ENCODE data around the gene MEGF6.

MEGF6 gene, protein sequence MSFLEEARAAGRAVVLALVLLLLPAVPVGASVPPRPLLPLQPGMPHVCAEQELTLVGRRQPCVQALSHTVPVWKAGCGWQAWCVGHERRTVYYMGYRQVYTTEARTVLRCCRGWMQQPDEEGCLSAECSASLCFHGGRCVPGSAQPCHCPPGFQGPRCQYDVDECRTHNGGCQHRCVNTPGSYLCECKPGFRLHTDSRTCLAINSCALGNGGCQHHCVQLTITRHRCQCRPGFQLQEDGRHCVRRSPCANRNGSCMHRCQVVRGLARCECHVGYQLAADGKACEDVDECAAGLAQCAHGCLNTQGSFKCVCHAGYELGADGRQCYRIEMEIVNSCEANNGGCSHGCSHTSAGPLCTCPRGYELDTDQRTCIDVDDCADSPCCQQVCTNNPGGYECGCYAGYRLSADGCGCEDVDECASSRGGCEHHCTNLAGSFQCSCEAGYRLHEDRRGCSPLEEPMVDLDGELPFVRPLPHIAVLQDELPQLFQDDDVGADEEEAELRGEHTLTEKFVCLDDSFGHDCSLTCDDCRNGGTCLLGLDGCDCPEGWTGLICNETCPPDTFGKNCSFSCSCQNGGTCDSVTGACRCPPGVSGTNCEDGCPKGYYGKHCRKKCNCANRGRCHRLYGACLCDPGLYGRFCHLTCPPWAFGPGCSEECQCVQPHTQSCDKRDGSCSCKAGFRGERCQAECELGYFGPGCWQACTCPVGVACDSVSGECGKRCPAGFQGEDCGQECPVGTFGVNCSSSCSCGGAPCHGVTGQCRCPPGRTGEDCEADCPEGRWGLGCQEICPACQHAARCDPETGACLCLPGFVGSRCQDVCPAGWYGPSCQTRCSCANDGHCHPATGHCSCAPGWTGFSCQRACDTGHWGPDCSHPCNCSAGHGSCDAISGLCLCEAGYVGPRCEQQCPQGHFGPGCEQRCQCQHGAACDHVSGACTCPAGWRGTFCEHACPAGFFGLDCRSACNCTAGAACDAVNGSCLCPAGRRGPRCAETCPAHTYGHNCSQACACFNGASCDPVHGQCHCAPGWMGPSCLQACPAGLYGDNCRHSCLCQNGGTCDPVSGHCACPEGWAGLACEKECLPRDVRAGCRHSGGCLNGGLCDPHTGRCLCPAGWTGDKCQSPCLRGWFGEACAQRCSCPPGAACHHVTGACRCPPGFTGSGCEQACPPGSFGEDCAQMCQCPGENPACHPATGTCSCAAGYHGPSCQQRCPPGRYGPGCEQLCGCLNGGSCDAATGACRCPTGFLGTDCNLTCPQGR (N-terminal part only)
- 129 to 228 (median 154) reads per million in 4 donors for total RNA-seq

DNA sequence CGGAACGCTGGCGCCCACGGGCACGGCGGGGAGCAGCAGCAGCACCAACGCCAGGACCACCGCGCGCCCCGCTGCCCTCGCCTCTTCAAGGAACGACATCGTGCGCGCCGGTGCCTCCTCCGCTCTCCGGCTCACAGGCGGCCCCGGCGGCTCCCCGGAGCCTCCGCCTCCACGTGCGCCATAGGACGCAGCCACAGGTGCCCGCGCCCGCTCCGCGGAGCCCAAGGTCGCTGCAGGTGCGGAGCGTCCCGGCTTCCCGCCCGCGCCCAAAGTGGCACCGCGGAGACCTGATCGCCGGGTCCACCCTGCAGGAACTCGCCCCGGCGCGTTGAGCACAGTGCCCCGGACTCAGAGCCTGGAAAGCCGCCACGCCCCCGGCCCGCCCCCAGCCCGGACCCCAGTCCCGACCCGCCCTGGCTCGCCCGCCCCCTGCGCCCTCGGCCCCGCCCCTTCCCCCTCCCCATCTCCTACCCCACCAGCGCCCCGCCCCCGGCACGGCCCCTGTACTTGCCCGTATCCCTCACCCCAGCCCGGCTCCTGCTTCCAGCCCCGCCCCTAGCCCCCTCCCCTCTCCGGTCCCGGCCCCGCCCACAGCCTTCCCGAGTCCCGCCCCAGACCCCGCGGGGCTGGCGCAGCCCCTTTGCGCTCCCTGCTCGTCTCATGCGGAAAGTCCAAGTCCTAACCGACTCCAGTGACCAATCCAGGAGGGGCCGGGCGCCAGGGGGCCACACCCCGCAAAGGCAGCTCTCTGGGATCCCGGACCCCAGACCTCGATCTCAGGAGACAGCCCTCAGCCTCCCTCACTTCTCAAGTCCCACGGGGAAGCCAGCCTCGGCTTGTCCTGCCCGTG is at the start of gene MEGF6:
Gene MEGF6 (minus strand): TSS at position 339 of the 850 bp plus-strand sequence. CDS start 240 bp downstream, at position 99.
- peak in 4 of 5 donors; percentile 49 to 54 (median 53) for DNase-seq

DNA sequence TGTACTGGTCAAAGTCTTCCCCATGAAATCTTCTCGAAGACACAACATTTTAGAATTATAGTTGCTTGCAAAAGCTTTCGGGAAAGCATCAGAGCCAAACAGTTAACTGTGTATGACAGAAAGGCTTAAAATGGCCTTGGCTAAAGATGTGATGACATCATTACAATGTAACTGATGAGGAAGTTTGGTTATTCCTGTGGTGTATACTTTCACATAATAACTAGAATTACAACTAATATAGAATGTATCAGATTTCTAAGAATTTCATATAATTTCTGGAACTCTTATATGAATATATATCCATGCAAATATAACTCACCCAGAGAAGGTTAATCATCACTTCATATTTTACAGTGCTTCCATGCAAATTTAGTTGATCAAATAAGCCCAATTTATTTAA is 49.4 kb upstream of the MEGF6 start:
- DNase-seq = no peak

DNA sequence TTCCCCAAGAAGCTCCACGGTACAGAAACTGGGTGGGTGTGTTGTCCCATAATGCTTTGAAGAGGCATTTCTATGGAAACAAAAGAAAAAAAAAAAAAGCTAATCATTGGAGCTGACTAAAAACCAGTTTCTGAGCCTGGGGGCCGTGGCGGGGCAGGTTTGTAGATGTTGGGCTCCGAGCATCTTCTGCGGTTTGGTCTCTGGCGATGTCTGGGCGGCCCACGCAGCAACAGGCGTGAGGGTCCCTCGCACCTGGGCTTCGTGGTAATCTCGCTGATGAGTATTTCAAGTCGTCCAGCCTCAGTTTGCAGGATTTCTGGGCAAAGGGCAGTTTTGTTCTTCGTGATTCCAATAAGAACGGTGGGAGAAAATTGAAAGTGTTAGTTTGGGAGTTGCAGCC is 47.8 kb upstream of the MEGF6 start:
- DNase-seq = no peak

DNA sequence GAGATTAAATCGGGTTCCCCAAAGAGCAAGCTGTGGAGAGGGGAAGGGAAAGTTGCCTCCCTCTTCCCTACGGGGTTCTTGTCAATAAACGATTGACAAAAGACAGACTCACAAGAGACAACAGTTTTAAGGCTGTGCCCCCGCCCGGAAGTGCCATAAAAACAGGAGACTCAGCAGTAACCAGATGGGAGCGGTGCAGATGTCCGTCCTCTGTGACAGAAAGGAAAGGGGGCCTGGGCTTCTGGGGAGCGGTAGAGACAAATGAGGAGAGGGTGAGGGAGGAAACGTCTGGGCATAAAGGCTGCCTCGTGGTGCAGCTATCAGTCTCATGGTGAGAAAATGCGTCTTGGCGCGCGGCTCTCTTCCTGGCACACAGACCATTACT is 46.9 kb upstream of the MEGF6 start:
- no peak for DNase-seq

DNA sequence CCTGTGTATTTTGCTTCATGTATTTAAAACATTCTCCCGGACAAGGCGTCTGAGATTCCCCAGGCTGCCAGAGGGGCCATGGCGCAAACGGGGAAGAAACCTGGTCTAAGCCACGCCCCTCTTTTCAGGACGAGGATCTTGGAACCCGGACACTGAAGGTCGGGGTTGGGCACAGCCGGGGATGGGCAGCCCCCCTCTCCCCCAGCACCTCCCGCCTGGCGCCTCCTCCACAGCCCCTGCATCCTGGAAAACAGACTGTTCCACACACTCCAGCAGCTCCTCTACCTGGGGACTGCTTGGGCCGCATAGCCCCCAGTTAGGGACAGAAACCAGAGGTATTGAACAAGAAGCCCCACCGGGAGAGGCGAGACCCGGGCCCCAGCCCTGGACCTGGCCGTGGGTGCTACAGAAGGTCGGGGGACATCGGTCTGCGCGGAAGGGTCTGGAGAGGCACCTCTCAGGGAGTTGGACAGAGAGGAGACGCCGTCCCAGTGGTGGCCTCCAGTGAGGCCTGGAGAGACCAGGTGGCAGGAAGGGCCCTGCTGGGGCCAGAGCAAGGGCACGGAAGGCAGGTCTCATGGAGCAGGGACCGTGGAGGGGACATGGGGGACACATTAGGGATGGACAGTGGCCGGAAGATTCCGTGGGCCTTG is 46.4 kb upstream of the MEGF6 start:
- DNase-seq = no peak

DNA sequence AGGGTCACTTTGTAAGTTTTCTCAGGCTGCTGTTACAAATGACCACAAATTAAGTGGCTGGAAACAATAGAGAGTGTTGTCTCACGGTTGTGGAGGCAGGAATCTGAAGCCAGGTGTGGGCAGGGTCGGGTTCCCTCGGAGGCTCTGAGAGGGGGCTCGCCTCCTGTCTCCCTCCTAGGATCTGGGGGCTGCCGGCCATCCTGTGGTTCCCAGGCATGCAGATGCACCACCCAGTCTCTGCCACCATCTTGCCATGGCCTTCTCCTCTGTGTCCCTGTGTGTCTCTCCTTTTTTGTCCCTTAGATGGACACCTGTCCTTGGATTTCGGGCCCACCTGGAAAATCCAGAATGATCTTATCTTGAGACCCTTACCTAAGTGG is 45.8 kb upstream of the MEGF6 start:
- no peak for DNase-seq

DNA sequence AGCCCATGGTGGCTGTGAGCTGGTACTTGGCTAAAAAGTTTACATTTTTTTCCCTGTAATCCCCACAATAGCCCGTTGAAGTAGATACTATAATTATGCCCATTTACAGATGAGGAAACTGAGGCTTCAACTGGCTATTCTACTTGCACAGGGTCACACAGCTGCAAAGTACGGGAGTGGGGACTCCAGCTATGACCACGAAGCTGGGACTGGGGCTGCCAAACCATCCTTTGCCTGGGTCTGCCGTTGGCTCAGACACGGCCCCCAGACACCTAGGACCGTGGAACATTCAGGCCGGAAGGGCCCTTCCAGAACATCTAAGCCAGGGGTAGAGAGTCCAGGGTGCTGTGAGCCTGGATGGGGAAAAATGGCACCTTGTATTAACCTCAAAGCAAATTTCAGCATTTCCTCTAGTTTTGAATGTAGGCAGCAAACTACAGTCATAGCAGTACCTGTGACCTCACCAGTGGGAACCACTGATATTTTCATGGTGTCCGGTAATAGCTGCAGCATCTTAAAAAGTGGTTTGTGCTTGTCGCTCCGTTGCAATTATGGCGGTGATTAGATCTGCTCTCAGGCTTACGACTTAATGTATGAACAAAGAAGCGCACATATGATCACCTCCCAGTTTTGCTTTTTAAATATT is 45.3 kb upstream of the MEGF6 start:
- DNase-seq = peak in 1 of 5 donors; percentile 51

DNA sequence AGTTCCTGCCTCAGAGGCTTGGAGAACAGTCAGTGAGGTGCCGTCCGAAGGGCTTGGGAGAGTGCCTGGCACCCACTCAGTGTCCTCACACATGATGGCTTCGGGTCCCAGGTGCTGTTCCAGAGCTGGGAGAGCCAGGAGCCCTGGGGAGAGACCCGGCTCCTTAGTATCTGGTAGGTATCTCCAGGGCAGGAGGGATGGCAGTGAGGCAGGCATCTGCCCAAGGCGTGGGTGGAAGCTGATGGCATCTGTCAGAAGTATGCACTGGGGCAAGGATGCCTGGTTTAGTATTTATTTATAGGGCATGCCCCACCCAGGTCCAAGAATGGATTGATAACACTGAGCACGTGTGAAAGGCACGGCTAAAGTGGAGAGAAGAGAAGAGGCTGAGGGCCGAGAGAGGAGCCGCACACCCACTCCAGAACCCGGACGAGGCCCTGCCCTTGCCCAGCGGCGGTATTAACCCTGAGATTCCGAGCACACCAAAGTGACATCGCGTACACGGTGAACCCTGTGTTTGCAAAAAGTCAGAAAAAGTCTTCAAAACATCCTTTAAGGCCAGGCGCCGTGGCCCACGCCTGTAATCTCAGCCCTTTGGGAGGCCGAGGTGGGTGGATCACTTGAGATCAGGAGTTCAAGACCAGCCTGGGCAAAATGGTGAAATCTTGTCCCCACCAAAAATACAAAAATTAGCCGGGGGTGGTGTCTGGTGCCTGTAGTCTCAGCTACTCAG is 43.4 kb upstream of the MEGF6 start:
- no peak for DNase-seq

DNA sequence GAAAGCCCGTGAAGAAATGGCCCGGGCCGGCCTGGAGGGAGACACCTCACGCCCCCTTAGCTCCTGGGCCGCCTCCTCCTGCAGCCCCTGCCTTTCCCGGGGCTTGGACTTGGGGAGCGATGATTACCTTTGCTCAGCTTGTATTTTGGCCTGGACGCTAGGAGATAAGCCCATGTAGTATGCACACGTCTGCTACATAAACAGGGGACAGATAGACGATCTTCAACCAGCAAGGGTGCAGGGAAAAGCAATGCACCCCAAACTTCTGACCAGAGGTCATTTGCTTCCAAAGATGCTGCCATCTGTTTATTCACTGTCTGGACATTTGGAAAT is 41.9 kb upstream of the MEGF6 start:
- DNase-seq = no peak

DNA sequence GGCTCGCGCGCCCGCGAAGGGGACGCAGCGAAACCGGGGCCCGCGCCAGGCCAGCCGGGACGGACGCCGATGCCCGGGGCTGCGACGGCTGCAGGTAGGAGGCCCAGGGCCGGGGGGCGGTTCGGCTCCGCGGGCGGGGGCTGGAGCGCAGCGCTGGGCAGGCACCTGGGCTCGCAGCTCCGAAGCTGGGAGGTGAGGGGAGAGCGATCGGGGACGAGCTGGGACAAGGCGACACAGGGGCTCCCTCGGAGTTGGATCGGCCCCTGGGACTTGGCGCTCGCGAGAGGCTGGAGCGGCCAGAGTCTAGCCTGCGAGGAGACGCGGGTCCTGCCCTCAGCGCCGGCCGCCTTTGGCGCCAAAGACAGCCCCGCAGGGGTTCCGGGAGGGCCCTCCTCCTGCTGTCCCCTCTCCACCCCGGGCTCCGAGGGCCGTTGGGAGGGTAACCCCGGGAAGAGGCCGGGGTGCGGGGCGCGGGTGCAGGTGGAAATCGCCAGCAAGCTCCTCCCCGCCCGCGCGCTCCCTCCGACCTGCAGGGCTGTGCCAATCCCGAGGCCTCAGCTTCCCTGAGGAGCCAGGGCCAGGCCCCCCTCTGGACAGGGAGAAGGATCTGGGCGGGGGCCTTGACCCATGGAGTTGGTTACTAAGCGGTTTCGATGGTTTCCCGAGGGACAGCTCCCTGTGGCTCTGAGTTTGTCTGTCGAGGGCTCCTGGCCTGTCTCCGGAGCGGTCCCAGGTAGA is 41.4 kb upstream of the MEGF6 start:
- DNase-seq = no peak

DNA sequence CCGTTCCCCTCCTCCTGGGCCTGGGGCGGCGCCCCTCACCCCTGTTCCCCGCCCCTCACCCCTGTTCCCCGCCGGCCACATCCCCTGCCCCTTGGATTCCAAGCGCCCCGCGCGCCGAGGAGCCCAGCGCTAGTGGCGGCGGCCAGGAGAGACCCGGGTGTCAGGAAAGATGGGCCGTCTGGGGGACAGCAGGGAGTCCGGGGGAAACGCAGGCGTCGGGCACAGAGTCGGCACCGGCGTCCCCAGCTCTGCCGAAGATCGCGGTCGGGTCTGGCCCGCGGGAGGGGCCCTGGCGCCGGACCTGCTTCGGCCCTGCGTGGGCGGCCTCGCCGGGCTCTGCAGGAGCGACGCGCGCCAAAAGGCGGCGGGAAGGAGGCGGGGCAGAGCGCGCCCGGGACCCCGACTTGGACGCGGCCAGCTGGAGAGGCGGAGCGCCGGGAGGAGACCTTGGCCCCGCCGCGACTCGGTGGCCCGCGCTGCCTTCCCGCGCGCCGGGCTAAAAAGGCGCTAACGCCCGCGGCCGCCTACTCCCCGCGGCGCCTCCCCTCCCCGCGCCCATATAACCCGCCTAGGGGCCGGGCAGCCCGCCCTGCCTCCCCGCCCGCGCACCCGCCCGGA is 40.7 kb upstream of the MEGF6 start, which contains the start of gene TP73:
Gene TP73 (plus strand): TSS at position 587 of the 618 bp plus-strand sequence. CDS start 29,850 bp downstream, outside the sequence.
- no peak for DNase-seq

DNA sequence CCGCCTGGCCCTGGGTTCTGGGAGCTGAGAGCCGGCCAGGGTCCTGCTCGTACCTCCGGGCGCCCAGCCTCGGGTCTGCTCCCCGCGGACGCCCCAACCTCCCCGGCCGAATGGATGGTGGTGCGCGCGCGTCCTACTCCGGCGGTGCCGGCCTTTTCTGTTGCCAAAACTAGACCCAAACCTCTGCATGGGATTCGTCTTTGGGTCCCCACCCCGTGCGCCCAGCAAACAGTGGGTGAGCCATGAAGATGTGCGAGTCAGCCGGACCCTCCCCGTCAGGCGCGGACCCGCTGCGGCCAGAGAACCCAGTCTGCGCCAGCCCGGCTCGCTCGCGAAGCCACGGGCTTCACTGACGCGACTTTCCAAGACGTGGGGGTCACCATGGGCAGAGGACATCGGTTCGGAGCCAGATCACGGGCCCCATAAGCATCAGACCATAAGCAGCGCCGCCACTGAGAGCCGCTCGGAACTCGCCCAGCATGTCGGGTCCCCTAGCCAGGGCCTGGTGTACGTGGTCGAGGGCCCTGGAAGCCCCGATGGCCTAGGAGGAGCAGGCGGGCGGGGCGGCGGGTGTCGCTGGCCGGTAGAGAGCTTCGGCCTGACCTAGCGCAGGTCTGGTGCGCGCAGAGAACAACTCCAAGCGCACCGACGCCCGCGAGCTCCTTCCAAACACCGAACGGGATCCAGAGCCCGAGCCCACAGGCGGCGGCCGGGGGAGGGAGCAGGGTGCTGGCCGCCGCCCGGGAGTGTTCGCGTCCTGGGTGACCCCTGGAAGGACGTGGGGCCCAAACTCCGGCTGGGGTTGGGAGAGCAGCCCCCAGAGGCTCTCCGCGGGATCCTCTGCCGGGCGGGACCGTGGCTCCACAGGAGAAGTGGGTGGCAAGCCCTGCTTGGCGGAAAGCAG is 40.0 kb upstream of the MEGF6 start:
- DNase-seq = no peak

DNA sequence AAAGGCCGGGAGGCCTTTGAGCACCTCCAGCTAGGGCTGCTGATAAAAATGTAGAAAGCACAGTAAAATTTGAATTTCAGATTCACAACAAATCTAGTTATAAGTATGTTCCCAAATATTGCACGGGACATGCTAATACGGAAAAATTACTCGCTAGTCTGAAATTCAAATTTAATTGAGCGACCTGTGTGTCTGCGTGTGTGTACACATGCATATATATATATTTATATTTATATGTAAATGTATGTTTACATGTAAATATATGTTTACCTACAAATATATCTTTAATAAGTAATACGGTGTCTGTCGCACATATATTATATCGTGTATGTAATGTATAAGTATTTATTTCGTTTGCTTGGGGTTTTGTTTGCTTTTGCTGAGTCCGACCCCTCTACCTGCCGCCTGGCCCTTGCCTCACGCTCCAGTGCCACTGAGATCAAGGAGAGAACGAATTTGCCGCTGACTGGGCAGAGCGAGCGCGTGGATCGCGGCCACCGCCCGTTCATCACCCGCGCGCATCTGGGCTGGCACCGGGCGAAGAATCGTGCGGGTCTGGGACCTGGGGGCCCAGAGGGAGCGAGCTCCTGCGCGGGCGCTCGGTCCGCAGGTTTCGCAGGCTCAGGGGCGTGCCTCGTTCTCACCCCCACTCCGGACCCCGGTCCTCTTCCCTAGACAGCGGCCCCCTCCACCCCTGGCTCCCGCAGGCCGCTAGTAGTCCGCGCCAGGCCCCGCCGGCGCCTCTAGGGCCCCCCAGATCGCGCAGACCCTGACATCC is 39.1 kb upstream of the MEGF6 start:
- DNase-seq = no peak

DNA sequence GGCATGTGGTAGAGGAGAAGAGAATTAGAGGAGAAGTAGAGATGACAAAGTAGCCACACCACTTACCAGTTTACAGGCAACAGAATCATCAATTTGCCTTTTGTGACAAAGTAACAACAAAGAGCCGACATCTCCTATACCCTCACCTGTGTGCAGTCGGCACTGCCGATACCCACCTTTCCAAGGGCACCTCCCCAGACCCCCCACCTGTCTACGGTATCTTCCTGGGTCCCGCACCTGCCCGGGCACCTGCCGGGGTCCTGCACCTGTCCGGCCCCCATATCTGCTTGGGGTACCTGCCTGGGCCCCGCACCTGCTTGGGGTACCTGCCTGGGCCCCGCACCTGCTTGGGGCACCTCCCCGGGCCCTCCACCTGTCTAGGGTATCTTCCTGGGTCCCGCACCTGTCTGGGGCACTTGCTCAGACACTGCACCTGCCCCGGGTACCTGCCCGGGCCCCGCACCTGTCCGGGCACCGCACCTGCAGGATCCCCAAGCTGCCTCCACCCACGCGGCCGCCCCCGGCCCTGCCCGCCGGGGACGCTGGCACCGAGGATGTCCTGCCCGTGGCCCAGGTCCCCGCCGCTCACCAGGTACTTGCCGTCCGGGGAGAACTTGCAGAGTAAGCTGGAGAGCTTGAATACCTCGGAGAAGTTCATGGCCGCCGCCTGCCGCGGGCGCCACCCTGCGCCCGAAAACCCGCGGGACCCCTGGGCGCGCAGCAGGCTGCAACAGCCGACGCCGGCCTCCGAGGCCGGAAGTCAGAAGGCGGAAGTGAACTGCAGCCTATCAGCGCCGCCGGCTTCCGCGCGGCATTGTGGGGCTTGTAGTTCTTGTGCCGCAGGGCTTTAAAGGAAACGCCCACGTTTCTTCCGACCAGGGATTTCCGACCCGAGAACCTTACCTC is 38.3 kb upstream of the MEGF6 start, which contains the start of gene WRAP73:
Gene WRAP73 (minus strand): TSS at position 762 of the 906 bp plus-strand sequence. CDS start 104 bp downstream, at position 658.
- peak; percentile 71 to 93 (median 83) for DNase-seq

DNA sequence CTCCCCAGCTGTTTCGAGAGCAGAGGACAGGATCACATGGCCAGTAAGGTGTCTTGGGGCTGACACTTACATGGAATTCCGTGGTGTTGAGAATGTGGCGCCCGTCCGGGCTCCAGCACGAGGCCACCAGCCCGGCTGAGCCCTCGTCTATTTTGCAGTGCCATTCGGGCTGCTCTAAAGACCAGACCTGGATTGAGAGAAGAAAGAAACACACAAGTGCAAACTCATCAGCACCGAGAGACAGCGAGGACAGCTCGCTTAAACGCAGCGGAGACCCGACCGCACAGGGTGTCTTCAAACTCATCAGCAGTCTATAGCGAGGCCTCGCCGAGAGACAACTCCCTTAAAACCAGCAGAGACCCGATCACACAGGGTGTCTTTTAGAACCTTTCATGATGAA is 35.3 kb upstream of the MEGF6 start:
- no peak for DNase-seq
